ENCODE results near the gene PIGS. TPM values are rescaled to one million over a fixed set of nuclear protein-coding genes. Genes with fewer than 3 reads are reported as not detected.

The PIGS gene
- total and polyA plus RNA-seq, 9 of the 15 experiments (the other 6 are each of a cell fraction or from before 2014, with no cell fraction given) = 47.5 to 138 (median 57.6) TPM

DNA sequence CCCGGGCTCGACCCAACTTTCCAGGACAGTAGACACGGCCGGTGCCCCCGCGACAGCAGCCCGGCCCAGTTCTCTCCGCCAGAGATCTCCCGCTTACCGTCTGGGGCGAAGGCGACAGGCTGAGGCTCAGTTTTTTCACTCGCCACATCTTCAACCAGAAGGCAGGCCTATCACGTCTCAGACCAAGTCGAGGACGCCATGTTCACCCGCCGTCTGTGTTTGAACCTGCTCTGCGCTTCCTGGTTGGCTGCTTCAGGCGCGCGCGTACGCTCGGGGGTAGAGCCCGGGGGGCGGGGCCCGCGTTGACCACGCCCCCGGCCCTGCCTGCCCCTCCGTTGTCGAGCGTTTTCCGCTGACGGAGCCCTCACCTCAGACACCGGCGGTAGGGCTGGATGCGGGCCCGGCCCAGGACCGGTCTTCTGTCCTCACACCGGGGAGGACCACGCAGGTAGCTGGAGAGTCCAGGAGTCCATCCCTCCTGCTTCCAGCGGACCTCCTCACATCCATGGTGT lies 27.5 kb upstream of the PIGS start, which contains the start of gene SPAG5 (continued):
- peak; percentile 98 for TF ChIP-seq MYBL2 (IDR thresholded peaks at IDR 0.05; ENCODE audit: low read depth)
- peak; percentile 80; the same call in 1 of the 2 replicates for TF ChIP-seq MYBL2 (CRISPR knock-in tag; IDR thresholded peaks at IDR 0.05; ENCODE audit: borderline replicate concordance)
- no peak for TF ChIP-seq ATF3 (IDR thresholded peaks at IDR 0.05)
- no peak for TF ChIP-seq ATF3 (CRISPR knock-in tag; conservative IDR thresholded peaks at IDR 0.05)
- TF ChIP-seq YY1 (IDR thresholded peaks at IDR 0.05; ENCODE audit: borderline replicate concordance in 1 of 3, control insufficient read depth in 1 of 3, extremely low read depth in 1 of 3, insufficient read depth in 3 of 3, insufficient read length in 1 of 3, insufficient replicate concordance in 2 of 3, low read depth in 1 of 3, low read length in 2 of 3) = peak; percentile 75 to 94 (median 89)
- TF ChIP-seq NUFIP1 (IDR thresholded peaks at IDR 0.05; ENCODE audit: partially characterized antibody) = no peak
- no peak for TF ChIP-seq BRD4 (IDR thresholded peaks at IDR 0.05)
- TF ChIP-seq CC2D1A (IDR thresholded peaks at IDR 0.05) = peak; percentile 21; the same call in 1 of the 2 replicates
- TF ChIP-seq, protein P1, sequence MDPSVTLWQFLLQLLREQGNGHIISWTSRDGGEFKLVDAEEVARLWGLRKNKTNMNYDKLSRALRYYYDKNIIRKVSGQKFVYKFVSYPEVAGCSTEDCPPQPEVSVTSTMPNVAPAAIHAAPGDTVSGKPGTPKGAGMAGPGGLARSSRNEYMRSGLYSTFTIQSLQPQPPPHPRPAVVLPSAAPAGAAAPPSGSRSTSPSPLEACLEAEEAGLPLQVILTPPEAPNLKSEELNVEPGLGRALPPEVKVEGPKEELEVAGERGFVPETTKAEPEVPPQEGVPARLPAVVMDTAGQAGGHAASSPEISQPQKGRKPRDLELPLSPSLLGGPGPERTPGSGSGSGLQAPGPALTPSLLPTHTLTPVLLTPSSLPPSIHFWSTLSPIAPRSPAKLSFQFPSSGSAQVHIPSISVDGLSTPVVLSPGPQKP (CRISPR knock-in tag; IDR thresholded peaks at IDR 0.05) = no peak
- TF ChIP-seq TAF1 (IDR thresholded peaks at IDR 0.05; ENCODE audit: control insufficient read depth, extremely low read depth, insufficient read depth, low read length, severe bottlenecking) = peak; percentile 91
- TF ChIP-seq ESRRA (IDR thresholded peaks at IDR 0.05; ENCODE audit: borderline replicate concordance, low read depth) = no peak; the same call in 1 of the 2 replicates
- no peak for TF ChIP-seq HDAC8 (tag; IDR thresholded peaks at IDR 0.05)
- peak; percentile 78 for TF ChIP-seq SAP30 (IDR thresholded peaks at IDR 0.05; ENCODE audit: borderline replicate concordance, insufficient read depth, low read depth, low read length, poor library complexity, severe bottlenecking)
- TF ChIP-seq SRSF1 (IDR thresholded peaks at IDR 0.05; ENCODE audit: low read depth, low read length) = no peak
- TF ChIP-seq, protein P2, sequence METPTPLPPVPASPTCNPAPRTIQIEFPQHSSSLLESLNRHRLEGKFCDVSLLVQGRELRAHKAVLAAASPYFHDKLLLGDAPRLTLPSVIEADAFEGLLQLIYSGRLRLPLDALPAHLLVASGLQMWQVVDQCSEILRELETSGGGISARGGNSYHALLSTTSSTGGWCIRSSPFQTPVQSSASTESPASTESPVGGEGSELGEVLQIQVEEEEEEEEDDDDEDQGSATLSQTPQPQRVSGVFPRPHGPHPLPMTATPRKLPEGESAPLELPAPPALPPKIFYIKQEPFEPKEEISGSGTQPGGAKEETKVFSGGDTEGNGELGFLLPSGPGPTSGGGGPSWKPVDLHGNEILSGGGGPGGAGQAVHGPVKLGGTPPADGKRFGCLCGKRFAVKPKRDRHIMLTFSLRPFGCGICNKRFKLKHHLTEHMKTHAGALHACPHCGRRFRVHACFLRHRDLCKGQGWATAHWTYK (CRISPR knock-in tag; IDR thresholded peaks at IDR 0.05) = no peak
- peak in 1 of 2 experiments; percentile 1; a peak in 1 of 4 replicates for TF ChIP-seq TBL1XR1 (IDR thresholded peaks at IDR 0.05; ENCODE audit: low read length in 2 of 2)
- TF ChIP-seq SLC30A9 (CRISPR knock-in tag; IDR thresholded peaks at IDR 0.05) = no peak
- peak; percentile 84 for TF ChIP-seq ZNF263 (CRISPR knock-in tag; IDR thresholded peaks at IDR 0.05; ENCODE audit: borderline replicate concordance)
- TF ChIP-seq EZH2 (IDR thresholded peaks at IDR 0.05; ENCODE audit: borderline replicate concordance, low read depth, low read length) = no peak
- 0 out of 2 replicates have a peak, but pooled peaks have one; percentile 46 for TF ChIP-seq TOE1 (IDR thresholded peaks at IDR 0.05; ENCODE audit: borderline replicate concordance)
- peak; percentile 3; the same call in 1 of the 2 replicates for TF ChIP-seq TOE1 (CRISPR knock-in tag; IDR thresholded peaks at IDR 0.05; ENCODE audit: borderline replicate concordance, low read depth)
- no peak for TF ChIP-seq ZZZ3 (IDR thresholded peaks at IDR 0.05)
- peak; percentile 88 for TF ChIP-seq CCNT2 (IDR thresholded peaks at IDR 0.05; ENCODE audit: borderline replicate concordance, extremely low read depth, insufficient read length, low read depth, low read length)
- no peak for TF ChIP-seq ZNF133 (CRISPR knock-in tag; IDR thresholded peaks at IDR 0.05)
- TF ChIP-seq HLTF (IDR thresholded peaks at IDR 0.05) = no peak; the same call in 1 of the 2 replicates
- no peak for TF ChIP-seq CHD1 (IDR thresholded peaks at IDR 0.05; ENCODE audit: low read length)
